D341Med (cell line): ENCODE results near the gene RFX3.

Experiments used
- DNase-seq: peaks from one replicate; pipeline ENCODE4 v3.0.0; 2012; ENCODE audit warnings: low spot score

RFX3 gene

GRCh38 chr9:3513265-3513818 lies 12.5 kb downstream of the RFX3 start:
- no peak for DNase-seq

DNA sequence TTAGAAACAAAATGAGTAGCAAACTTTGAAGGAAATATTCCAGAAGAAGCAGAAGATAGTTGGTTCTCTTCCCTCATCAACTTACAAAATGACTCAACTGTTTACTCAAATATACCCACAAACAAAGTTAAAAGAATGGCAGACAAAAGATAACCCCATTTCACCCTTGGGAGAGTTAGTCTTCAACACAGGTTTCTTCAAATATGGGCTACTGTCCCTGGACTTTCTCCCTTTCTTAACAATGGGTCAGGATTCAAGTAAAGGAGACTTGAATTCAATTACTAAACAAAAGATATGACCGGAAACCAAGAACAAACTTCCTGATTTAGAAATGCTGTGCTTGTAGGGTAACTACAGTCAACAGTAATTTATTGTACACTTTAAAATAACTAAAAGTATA lies 14.2 kb downstream of the RFX3 start:
- DNase-seq = no peak

- no peak for DNase-seq
Measured at GRCh38 chr9:3510796-3511195, 15.0 kb downstream of the RFX3 start.

DNA sequence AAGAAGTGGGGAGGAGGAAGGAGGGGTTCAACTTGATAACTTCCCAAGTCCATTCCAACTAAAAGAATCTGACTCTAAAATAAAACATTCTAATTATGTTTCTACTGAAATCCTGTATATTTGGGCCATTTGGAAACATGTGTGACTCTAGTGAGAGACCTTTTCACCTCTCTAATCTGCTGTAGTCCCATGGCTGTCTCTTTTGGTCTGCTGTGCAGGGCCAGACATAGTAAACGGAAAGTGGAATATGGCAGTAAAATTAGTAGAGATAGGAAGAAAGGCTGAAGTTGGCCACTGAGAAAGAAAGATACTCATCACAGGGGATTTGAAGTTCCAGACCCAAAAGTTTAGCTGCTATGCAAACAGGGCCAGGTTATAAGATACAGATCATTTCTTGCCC lies 15.9 kb downstream of the RFX3 start:
- DNase-seq = no peak

GRCh38 chr9:3508521-3509291 lies 17.1 kb downstream of the RFX3 start:
- DNase-seq = no peak

DNA sequence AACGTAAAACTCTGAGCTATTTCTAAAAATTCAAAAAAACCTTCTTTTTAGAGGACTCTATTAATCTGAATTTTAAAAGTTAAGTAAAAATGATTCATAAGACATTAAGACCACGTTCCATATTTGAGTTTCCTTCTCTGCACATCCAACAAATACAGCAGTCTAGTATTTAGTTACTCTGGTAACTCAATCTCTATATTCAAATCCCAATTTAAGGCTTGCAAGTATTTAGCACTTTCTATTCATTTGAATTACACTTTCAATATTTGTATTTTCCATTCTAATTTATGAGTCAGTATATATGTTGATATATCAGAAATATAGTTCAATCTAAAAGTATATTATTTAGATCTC lies 17.7 kb downstream of the RFX3 start:
- no peak for DNase-seq

DNA sequence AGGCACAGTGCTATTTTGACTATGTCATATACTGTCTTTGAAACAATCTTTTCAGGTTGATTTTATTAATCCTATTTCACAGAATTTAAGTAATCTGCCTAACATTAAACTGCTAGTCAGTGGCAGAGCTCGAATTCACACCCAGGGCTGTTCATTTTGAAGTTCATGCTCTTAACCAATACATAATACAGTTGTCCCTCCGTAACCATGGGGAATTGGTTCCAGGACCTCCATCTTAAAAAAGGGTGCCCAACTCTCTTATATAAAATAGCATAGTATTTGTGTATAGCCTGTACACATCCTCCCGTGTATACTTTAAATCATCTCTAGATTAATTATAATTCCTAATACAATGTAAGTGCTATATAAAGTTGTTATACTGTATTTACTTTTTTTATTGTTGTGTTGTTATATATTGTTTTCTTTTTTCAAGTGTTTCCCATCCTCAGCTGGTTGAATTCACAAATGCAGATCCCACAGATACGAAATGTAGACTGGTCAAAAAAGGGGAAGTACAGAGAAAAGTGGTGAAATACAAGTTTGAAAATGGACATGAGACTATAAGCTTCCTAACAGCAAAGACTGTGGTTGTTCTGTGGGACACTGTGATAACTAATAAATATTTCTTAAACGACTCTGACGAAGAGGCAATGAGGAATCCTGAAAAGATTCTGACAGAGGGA lies 18.3 kb downstream of the RFX3 start:
- no peak for DNase-seq

DNA sequence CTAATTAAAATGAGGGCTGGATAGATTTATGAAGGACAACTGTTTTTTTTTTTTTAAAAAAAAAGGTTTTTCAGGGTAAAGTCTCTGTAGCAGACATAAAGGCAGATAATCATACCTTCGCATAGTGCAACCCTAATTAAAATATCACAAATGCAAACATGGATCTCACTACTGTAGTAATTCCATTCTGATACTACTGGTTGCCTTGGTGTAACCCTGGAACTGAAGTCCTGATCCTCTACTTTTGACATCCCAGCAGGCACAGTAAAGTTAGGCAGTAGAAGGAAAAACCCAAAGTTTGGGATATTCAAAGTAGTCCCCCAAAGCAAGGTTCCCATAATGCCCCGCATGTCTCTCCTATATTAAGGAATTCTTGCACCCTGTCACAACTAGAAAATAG lies 19.6 kb downstream of the RFX3 start:
- DNase-seq = no peak

- no peak for DNase-seq
Measured at GRCh38 chr9:3502560-3503398, 23.0 kb downstream of the RFX3 start.

GRCh38 chr9:3500044-3500443 lies 25.8 kb downstream of the RFX3 start:
- DNase-seq = no peak

DNA sequence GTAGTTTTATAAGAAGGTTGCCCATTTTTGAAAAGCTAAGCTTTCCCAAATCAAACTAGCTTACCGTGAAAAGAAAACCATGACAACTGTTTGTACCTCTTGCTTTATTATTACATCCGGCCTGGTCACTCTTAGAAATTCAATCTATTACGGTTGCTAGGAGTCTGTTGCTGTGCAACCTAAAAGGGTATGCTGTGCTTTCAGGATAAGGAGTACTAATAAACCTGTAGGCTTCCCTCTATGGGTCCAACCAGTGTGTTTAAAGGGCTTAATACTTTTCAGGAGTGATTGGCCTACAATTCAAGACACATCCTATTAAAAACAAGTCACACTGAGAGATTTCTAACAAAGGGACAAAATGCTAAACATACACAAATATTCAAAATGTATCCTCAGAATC lies 27.1 kb downstream of the RFX3 start:
- no peak for DNase-seq

DNA sequence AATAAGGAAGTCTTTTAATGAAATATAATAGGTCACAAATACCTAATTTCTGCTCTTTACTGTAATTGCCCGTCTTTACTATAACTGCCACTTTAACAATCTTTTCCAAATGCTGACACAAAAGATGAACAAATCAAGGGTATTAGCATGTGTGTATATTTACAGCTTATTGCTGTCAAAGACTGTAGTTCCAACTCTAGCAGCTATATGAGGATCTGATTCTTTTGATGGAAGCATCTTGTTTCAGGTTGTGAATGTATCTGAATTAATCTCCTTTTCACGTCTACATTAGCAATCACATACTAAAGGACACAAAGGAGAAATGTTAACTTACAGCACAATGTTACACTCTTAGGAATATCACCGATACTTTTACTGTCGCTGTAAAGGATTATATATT lies 27.9 kb downstream of the RFX3 start:
- no peak for DNase-seq

- DNase-seq = no peak
Measured at GRCh38 chr9:3497401-3497800, 28.4 kb downstream of the RFX3 start.

DNA sequence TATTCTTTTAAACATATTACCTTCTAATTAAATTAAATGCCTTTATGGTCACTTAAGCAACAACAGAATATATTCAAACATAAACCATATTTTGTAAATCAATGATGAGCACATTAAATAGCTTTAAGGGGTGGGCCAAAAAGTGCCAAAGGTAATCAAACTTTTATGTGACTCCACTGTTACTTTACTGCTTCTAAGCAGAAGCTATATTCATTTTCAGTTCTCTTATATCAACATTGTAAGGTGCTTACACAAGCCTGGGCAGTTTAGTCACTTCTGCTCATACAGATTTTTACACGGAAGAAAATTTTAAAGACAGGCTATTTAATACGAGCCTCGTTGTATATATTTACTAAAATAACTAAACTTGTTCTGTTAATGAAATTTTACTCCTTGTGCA lies 29.9 kb downstream of the RFX3 start:
- no peak for DNase-seq

DNA sequence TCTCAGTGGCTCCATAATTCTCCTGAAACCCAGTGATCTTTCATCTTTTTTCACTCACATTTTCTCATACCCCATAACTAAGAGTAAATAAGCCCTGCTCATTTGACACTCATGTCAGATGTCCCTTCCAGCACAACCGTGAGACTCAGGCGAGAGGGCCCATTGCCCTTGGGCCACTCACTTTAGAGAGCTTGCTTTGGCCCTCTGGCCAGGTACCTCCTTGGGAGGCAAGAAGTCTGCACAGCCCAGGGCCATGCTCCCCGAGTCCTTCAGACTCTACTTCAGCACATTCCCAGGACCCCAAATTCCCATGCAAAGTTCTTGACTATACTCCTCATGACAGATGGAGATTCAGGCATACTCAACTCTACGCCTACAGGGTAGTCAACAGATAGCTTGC lies 33.6 kb downstream of the RFX3 start:
- no peak for DNase-seq

GRCh38 chr9:3491450-3491849 lies 34.4 kb downstream of the RFX3 start:
- no peak for DNase-seq

DNA sequence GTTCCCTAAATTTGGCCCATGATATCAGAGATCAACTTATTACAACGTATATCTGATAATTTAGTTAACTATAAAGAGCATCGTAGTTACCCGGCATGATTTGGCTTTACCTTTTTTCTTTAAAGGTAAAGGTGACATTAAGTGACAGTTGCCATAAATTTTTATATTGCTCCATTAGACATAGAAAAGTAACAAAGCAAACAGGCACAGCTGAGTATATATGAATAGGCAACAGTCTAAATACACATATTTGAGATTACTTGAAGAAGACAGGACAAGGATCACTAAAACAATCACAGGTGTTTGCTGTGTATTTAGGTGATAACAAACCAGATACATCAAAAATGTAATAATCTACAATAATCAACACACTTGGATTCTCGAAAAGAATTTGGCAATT lies 34.8 kb downstream of the RFX3 start:
- DNase-seq = no peak

DNA sequence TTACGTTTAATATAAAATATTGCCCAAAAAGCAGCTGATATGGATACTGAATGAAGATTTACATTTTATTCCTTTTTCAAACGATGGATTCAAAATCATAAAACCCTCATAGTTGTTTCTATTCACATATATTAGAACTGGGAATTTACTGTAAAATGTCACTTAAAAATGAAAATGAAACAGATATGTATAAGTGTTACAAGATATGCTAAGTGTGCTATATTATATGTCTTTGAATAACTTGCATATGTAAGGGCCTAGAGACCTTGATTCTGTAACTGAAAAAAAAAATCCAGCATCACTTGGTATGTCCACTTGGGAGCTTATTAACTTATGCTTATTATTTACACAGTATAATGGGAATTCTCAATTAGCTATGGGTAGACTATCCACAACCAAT lies 43.2 kb downstream of the RFX3 start:
- no peak for DNase-seq

DNA sequence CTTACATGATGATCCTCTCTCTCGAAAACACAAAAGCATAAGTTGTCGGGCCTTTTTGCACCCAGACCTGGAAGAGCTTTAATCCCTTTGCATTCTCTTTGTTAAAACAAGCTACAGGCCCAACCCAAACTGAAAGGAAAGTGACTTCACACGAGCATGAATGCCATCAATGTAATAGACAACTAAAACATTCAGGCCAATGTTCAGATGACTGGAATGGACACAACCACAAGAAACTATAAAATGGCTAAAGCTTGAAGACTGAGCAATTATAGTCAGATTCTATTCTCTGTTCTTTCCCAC lies 45.5 kb downstream of the RFX3 start:
- DNase-seq = no peak

DNA sequence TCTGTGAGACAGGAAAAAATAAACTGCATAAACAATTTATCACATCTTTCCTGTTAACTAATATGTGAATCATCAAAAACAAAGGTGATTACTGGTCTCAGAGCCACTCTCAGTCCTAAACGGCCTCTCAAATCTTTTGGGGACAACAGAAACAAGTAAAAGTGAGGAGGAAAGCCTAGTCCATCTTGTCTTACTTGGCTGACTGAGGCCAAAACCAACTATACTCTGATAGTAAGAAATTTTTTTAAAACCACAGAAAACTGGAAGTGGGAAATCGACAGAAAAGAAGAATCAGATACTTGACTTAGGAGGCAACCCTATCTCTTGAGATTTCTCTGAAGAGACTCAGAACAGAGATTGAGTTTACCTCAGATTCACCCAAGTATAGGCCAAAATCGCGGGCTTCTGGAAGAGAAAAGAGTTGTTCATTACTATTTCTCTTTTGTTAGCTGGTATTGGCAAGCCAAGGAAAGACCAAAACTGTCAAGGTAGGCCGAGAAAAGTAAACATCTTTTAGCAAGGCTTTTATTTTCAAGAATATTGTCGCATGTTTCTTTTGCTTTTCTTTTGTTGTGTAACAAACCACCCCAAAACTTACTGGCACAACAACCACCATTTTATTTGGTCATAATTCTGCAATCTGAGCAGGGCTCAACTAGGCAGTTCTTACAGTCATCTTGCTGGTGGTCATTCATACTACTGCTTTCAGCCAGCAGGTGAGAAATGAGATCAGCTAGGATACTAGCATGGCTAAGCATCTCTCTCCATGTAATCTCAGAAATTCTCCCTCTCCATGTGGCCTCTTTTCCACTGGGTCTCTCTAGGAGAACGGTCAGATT lies 46.1 kb downstream of the RFX3 start:
- DNase-seq = no peak

DNA sequence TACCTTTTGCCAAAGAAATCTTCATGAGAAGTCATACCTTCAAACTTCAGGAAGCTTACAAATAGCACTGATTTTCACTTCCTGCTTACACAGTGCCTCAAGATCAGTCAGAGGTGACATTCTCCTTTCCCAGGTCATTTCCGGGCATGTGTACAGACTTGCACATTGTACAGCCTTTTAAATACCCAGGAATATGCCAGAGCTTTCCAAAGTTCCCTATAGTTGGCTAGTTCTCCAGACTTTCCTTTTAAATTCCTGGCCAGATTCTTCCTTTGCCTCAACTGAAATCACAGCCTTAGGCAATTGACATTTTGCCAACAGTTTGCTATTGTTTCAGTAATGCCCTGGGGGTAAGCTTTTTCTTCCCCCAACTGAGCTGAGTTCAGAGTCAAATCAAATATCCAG lies 47.2 kb downstream of the RFX3 start:
- no peak for DNase-seq

DNA sequence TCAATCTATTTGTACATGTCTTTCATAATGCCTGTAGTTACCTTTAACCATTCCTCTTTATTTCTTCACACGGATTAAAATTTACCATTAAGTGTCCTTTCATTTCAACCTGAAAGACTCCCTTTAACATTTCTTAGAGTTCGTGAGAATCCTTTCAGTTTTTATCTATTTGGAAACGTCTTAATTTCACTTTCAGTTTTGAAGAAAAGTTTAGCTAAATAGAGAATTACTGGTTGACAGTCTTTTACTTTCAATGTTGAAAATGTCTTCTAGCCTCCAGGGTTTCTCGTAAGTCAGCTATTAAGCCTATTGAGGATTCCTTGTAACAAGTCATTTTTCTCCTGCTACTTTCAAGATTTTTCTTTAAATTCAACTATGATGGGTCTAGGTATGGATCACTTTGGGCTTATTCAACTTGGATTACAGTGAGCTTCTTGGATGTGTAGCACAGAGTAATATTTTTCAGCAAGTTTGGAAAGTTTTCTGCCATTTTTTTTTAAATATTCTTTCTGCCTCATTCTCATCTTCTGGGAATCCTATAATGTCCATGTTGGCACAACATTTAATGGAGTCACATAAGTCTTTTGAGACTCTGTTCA lies 48.5 kb downstream of the RFX3 start:
- no peak for DNase-seq
